GM19395 (cell line): ENCODE results near the gene FOXP2.
"Not testable (repeated sequence)": the region's sequence is repeated elsewhere in the genome, so short reads cannot be mapped to it uniquely, and the experiment has no call there.

ENCODE experiments used
- ATAC-seq: cut with Tn5 transposase; IDR thresholded peaks from one replicate; pipeline ENCODE4 v1.9.1; 2021; ENCODE audit warnings: mild to moderate bottlenecking, moderate library complexity; ENCODE audit not compliant: unreplicated experiment

Gene FOXP2

GRCh38 chr7:114574384-114574783, 159.8 kb downstream of the FOXP2 start:
- ATAC-seq, result no peak

- no peak for ATAC-seq
These were observed 160.5 kb downstream of the FOXP2 start for GRCh38 chr7:114575098-114575497.

GRCh38 chr7:114580963-114581362, 166.3 kb downstream of the FOXP2 start:
- ATAC-seq, result not testable (repeated sequence)

- ATAC-seq, result no peak
These were observed 173.9 kb downstream of the FOXP2 start for GRCh38 chr7:114588506-114588905.

GRCh38 chr7:114589436-114589835, 174.8 kb downstream of the FOXP2 start:
- no peak for ATAC-seq

- ATAC-seq, result no peak
These were observed 175.7 kb downstream of the FOXP2 start for GRCh38 chr7:114590298-114590697.

GRCh38 chr7:114598946-114599345, 184.3 kb downstream of the FOXP2 start:
- no peak for ATAC-seq

GRCh38 chr7:114606100-114606499, 191.5 kb downstream of the FOXP2 start:
- ATAC-seq, result no peak

- not testable (repeated sequence) for ATAC-seq
These were observed 194.2 kb downstream of the FOXP2 start for GRCh38 chr7:114608822-114609221.

GRCh38 chr7:114620208-114620607, 205.6 kb downstream of the FOXP2 start:
- ATAC-seq, result no peak

GRCh38 chr7:114622221-114622620, 207.6 kb downstream of the FOXP2 start:
- ATAC-seq, result no peak

GRCh38 chr7:114623146-114623545, 208.5 kb downstream of the FOXP2 start:
- no peak for ATAC-seq

- ATAC-seq, result no peak
These were observed 212.6 kb downstream of the FOXP2 start for GRCh38 chr7:114627231-114627630.

GRCh38 chr7:114628362-114628761, 213.7 kb downstream of the FOXP2 start:
- no peak for ATAC-seq

- no peak for ATAC-seq
These were observed 215.1 kb downstream of the FOXP2 start for GRCh38 chr7:114629762-114630161.

GRCh38 chr7:114630201-114630990, 215.8 kb downstream of the FOXP2 start:
- ATAC-seq, result no peak

- ATAC-seq, result no peak
These were observed 216.7 kb downstream of the FOXP2 start for GRCh38 chr7:114631249-114631822.

GRCh38 chr7:114639451-114639850, 224.8 kb downstream of the FOXP2 start:
- no peak for ATAC-seq

GRCh38 chr7:114644455-114644854, 229.8 kb downstream of the FOXP2 start:
- no peak for ATAC-seq

GRCh38 chr7:114645451-114645850, 230.8 kb downstream of the FOXP2 start:
- no peak for ATAC-seq

GRCh38 chr7:114647518-114647917, 232.9 kb downstream of the FOXP2 start:
- ATAC-seq, result no peak

- ATAC-seq, result no peak
These were observed 233.5 kb downstream of the FOXP2 start for GRCh38 chr7:114648117-114648516.

- no peak for ATAC-seq
These were observed 234.1 kb downstream of the FOXP2 start for GRCh38 chr7:114648680-114649079.
